Measurements from ENCODE around the gene TNK1. TPM values are rescaled to one million over a fixed set of nuclear protein-coding genes. Genes with fewer than 3 reads are reported as not detected.
"Not testable (repeated sequence)": the region's sequence is repeated elsewhere in the genome, so short reads cannot be mapped to it uniquely, and the experiment has no call there.

Gene TNK1
- total RNA-seq, 1 donor from 2014 or later, result 4.0 TPM

DNA sequence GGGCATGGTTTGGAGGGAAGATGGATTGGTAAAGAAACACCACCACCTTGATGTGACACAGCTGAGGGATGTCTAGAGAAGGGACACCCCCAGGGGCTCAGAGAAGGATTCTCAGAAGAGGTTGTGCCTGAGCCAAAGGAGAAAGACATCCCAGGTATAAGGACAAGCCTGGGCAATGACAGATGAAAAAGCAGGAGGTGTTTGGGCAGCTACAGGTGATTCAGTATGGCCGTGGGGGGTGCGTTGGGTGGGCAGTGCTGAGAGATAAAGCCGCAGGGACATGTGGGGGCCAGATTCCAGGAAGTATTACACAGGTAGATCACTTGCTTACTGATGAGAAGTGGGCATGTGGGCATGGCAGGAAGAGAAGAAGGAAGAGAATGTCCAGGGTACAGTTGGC, 19.0 kb upstream of the TNK1 start:
- Mint-ChIP-seq H3K36me3 (ENCODE audit: low read depth) (no peaks in the 10 kb centered on the region), H3K9me3 (no peaks in the 10 kb centered on the region), H3K27me3 (ENCODE audit: low read depth) (peaks cover 2% of the 10 kb centered on the region), H3K4me3 (ENCODE audit: low read depth) (no peak overlapping the region), H3K27ac (no peak overlapping the region), H3K4me1 (ENCODE audit: low read depth) (peaks cover 1% of the 10 kb centered on the region)
- DNase-seq (ENCODE audit: low spot score), result no peak
- intact Hi-C loops (cut with micrococcal nuclease), result no loop called here

DNA sequence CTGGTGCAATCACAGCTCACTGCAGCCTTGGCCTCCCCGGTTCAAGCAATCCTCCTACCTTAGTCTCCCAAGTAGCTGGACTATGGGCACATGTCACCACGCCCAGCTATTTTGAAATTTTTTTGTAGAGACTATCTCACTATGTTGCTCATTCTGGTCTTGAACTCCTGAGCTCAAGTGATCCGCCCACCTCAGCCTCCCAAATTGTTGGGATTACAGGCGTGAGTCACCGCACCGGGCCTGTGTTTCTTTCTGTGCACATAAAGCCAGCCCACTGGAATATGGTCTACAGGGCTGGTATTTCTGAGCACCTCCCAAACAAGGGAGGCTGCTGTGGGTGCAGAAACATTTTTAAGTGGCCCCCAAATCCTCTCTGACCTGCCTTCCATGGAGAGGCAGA, 17.6 kb upstream of the TNK1 start:
- DNase-seq (ENCODE audit: low spot score), result no peak
- H3K9me3 Mint-ChIP-seq, result no peaks in the 10 kb centered on the region
- H3K36me3 Mint-ChIP-seq (ENCODE audit: low read depth), result no peaks in the 10 kb centered on the region
- no peak overlapping the region for H3K4me3 Mint-ChIP-seq (ENCODE audit: low read depth)
- no peak overlapping the region for H3K27ac Mint-ChIP-seq
- peaks cover 4% of the 10 kb centered on the region for H3K27me3 Mint-ChIP-seq (ENCODE audit: low read depth)
- intact Hi-C loops (cut with micrococcal nuclease), result no loop called here
- H3K4me1 Mint-ChIP-seq (ENCODE audit: low read depth), result peaks cover 1% of the 10 kb centered on the region

DNA sequence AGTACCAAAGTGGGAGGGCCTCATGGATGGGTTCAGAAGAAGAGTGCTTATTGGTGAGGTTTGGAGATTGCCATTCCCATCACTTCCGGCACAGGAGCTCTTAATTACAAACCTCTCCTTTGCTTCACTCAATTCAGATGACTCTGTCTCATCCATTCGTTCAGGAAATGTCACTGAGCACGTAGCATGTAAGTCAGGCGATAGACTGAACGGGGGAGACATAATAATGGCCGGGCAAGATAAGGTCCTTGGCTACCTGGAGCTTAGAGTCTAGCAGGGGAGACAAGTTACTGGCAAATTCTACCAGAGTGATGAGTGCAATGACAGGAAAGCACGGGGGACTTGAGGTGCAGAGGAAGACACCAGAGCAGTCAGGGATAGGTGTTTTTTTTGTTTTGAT, 14.9 kb upstream of the TNK1 start:
- DNase-seq (ENCODE audit: low spot score); H3K4me3 Mint-ChIP-seq (ENCODE audit: low read depth); H3K36me3 Mint-ChIP-seq (ENCODE audit: low read depth); H3K9me3 Mint-ChIP-seq; H3K27me3 Mint-ChIP-seq (ENCODE audit: low read depth); intact Hi-C loops (cut with micrococcal nuclease); H3K4me1 Mint-ChIP-seq (ENCODE audit: low read depth); H3K27ac Mint-ChIP-seq: not testable (repeated sequence)

DNA sequence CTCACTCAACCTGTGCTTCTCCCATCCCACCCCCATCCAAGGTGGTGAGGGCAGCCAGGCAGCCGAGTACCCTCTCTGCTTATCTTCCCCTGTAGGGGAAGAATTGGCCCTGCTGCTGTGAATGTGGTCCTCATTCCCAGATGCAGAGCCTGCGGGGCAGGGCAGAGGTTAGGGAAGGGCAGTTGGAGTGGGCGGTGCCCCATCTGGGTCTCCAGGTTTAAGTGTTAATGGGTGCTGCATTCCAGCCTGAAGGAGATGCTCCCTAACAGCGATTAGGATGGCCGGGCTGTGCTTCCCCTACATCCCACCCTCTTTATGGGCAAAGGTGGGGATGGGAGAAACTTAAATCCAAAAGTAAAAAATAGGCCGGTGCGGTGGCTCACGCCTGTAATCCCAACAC, 13.8 kb upstream of the TNK1 start:
- intact Hi-C loops (cut with micrococcal nuclease), result no loop called here
- H3K4me3 Mint-ChIP-seq (ENCODE audit: low read depth), result no peak overlapping the region
- no peaks in the 10 kb centered on the region for H3K4me1 Mint-ChIP-seq (ENCODE audit: low read depth)
- no peak overlapping the region for H3K27ac Mint-ChIP-seq
- no peaks in the 10 kb centered on the region for H3K36me3 Mint-ChIP-seq (ENCODE audit: low read depth)
- no peaks in the 10 kb centered on the region for H3K9me3 Mint-ChIP-seq
- DNase-seq (ENCODE audit: low spot score), result no peak
- H3K27me3 Mint-ChIP-seq (ENCODE audit: low read depth), result peaks cover 8% of the 10 kb centered on the region

DNA sequence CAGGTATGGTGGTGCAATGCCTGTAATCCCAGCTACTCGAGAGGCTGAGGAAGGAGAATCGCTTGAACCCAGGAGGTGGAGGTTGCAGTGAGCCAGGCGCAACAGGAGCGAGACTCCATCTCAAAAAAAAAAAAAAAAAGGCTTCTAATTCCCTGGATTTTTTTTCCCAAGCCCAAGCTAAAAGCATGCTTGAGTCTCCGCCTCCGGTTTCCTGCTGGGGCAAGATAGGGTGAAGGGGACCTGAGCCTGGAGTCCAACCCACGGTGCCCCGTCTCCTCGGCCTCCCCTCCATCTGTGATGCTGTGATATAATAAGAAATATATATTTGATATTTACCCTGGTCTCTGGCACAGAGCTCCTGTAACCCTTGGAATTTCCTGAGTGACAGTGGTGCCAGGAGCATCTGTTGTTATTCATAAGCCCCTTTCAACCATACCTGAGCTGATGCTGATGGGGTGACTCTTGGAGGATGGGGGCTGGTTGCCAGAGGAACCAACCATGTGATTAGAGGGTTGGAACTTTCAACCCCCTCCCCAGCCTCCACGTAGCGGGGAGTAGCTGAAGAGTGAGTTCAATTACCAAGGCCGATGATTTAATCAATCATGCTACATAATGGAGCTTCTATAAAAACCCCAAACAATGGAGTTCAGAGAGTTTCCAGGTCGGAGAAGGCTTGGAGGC, 12.8 kb upstream of the TNK1 start:
- DNase-seq (ENCODE audit: low spot score), result no peak
- H3K9me3 Mint-ChIP-seq, result no peaks in the 10 kb centered on the region
- no peak overlapping the region for H3K27ac Mint-ChIP-seq
- no peaks in the 10 kb centered on the region for H3K36me3 Mint-ChIP-seq (ENCODE audit: low read depth)
- H3K27me3 Mint-ChIP-seq (ENCODE audit: low read depth), result peaks cover 8% of the 10 kb centered on the region
- intact Hi-C loops (cut with micrococcal nuclease), result no loop called here
- H3K4me3 Mint-ChIP-seq (ENCODE audit: low read depth), result no peak overlapping the region
- H3K4me1 Mint-ChIP-seq (ENCODE audit: low read depth), result no peaks in the 10 kb centered on the region

DNA sequence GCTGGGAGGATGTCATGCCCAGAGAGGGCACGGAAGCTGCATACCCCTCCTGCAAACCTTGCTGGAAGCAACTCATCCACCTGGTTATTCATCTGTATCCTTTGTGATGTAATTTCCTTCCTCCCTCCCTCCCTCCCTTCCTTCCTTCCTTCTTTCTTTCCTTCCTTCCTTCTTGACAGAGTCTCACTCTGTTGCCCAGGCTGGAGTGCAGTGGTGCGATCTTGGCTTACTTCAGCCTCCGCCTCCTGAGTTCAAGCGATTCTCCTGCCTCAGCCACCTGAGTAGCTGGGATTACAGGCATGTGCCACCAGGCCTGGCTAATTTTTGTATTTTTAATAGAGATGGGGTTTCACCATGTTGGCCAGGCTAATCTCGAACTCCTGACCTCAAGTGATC, 12.3 kb upstream of the TNK1 start:
- H3K36me3 Mint-ChIP-seq (ENCODE audit: low read depth); intact Hi-C loops (cut with micrococcal nuclease); H3K4me1 Mint-ChIP-seq (ENCODE audit: low read depth); H3K9me3 Mint-ChIP-seq; H3K27ac Mint-ChIP-seq; H3K4me3 Mint-ChIP-seq (ENCODE audit: low read depth); DNase-seq (ENCODE audit: low spot score); H3K27me3 Mint-ChIP-seq (ENCODE audit: low read depth): not testable (repeated sequence)

DNA sequence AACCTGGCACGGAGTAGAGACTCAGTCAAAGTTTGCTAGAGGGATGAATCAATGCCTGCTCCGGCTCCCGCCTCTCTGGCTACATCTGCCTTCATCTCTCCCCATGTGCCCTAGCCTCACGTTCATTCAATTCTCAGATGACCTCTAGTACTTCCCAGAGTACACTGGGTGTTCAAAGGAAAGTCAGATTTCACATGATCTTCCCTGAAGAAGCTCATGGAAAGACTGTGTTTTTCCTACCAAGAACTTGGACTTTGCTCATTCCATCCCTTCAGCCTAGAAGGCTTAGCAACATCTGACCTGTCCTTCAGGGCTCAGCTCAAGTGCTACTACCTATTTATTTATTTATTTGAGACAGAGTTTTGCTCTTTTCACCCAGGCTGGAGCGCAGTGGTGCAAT, 11.1 kb upstream of the TNK1 start:
- no peak overlapping the region for H3K4me3 Mint-ChIP-seq (ENCODE audit: low read depth)
- peaks cover 8% of the 10 kb centered on the region for H3K27me3 Mint-ChIP-seq (ENCODE audit: low read depth)
- H3K9me3 Mint-ChIP-seq, result no peaks in the 10 kb centered on the region
- no peaks in the 10 kb centered on the region for H3K4me1 Mint-ChIP-seq (ENCODE audit: low read depth)
- intact Hi-C loops (cut with micrococcal nuclease), result no loop called here
- DNase-seq (ENCODE audit: low spot score), result no peak
- H3K36me3 Mint-ChIP-seq (ENCODE audit: low read depth), result no peaks in the 10 kb centered on the region
- no peak overlapping the region for H3K27ac Mint-ChIP-seq

DNA sequence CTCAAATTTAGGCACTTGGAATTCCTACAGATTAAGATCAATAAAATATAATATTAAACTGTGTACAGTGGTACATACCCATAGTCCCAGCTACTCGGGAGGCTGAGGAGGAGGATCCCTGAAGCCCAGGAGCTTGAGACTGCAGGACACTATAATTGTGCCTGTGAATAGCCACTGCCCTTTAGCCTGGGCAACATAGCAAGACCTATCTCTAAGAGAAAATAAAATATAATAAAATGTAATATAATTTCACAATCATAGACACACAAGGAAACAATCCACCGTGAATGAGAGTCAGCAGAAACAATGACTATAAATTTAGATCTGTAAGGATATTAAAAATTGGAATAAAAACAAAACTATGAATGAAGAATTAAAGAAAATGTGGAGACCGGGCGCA, 10.0 kb upstream of the TNK1 start:
- H3K27ac Mint-ChIP-seq, result no peak overlapping the region
- H3K4me1 Mint-ChIP-seq (ENCODE audit: low read depth), result no peaks in the 10 kb centered on the region
- H3K27me3 Mint-ChIP-seq (ENCODE audit: low read depth), result peaks cover 6% of the 10 kb centered on the region
- H3K4me3 Mint-ChIP-seq (ENCODE audit: low read depth), result no peak overlapping the region
- H3K9me3 Mint-ChIP-seq, result no peaks in the 10 kb centered on the region
- intact Hi-C loops (cut with micrococcal nuclease), result no loop called here
- DNase-seq (ENCODE audit: low spot score), result no peak
- no peaks in the 10 kb centered on the region for H3K36me3 Mint-ChIP-seq (ENCODE audit: low read depth)

DNA sequence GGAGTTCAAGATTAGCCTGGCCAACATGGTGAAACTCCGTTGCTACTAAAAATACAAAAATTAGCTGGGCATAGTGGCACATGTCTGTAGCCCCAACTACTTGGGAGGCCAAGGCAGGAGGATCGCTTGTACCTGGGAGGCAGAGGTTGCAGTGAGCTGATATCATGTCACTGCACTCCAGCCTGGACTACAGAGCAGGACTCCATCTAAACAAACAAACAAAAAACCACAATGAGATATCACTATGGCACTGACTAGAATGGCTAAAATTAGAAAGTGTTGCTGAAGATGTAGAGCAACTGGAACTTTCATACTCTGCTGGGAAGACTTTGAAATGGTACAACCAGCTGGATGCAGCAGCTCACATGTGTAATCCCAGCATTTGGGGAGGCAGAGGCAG, 6.5 kb upstream of the TNK1 start:
- no peak overlapping the region for H3K27ac Mint-ChIP-seq
- peaks cover 14% of the 10 kb centered on the region for H3K27me3 Mint-ChIP-seq (ENCODE audit: low read depth)
- H3K4me1 Mint-ChIP-seq (ENCODE audit: low read depth), result no peaks in the 10 kb centered on the region
- intact Hi-C loops (cut with micrococcal nuclease), result no loop called here
- peaks cover 4% of the 10 kb centered on the region for H3K36me3 Mint-ChIP-seq (ENCODE audit: low read depth)
- no peak for DNase-seq (ENCODE audit: low spot score)
- no peak overlapping the region for H3K4me3 Mint-ChIP-seq (ENCODE audit: low read depth)
- H3K9me3 Mint-ChIP-seq, result peaks cover 5% of the 10 kb centered on the region

DNA sequence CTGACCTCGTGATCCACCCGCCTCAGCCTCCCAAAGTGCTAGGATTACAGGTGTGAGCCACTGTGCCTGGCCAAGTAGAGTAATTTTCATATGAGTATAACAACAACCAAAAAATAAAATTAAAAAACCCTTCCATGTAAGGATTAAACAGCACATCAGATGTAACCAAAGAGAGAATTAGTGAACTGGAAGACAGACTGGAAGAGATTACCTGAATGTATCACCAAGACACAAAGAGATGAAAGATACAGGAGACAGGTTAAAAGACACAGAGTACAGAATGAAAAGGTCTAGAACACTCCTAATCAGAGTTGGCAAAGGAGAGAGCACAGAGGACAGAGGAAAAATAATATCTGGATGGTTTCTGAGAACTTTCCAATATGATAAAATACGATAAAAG, 1.8 kb upstream of the TNK1 start:
- Mint-ChIP-seq H3K27ac (no peak overlapping the region), H3K27me3 (ENCODE audit: low read depth) (peaks cover 39% of the 10 kb centered on the region), H3K9me3 (peaks cover 6% of the 10 kb centered on the region), H3K36me3 (ENCODE audit: low read depth) (peaks cover 5% of the 10 kb centered on the region), H3K4me1 (ENCODE audit: low read depth) (no peaks in the 10 kb centered on the region), H3K4me3 (ENCODE audit: low read depth) (no peak overlapping the region)
- intact Hi-C loops (cut with micrococcal nuclease), result no loop called here
- no peak for DNase-seq (ENCODE audit: low spot score)

DNA sequence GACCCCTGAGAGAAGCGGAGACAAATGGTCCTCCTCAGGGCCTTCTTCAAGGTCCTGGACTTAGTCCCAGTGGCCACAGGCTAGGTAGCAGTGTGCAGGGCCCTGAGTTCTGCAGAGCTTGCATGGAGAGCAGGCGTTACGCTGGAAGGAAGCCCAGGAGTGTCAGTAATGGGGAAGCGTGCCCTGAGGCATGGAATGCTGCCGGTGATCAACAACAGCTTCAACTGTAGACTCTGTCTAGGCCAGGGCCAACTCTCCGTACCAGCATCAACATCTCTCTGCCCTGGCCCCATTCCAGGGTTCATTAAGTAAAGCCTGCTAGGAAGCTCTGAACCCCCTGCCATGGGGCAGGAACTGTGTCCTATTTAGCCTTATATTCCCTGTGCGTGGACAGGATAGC, 568 bp upstream of the TNK1 start:
- Mint-ChIP-seq H3K36me3 (ENCODE audit: low read depth) (peaks cover 5% of the 10 kb centered on the region), H3K9me3 (peaks cover 6% of the 10 kb centered on the region), H3K27ac (no peak overlapping the region), H3K27me3 (ENCODE audit: low read depth) (peaks cover 39% of the 10 kb centered on the region), H3K4me1 (ENCODE audit: low read depth) (peaks cover 4% of the 10 kb centered on the region), H3K4me3 (ENCODE audit: low read depth) (no peak overlapping the region)
- intact Hi-C loops (cut with micrococcal nuclease), result no loop called here
- DNase-seq (ENCODE audit: low spot score), result no peak

DNA sequence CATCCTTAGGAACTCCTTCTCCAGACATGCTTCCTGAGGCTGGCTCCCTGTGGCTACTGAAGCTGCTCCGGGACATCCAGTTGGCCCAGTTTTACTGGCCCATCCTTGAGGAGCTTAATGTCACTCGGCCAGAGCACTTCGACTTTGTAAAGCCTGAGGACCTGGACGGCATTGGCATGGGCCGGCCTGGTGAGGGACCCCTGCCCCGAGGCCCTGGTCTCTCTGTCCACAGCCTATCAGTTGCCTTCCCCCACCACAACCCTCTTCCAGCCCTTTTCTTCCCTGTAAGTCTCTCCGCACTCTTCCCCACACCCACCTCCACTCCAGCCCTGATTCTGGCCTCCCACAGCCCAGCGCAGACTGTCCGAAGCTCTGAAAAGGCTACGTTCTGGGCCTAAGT, 2.0 kb downstream of the TNK1 start:
- H3K4me3 Mint-ChIP-seq (ENCODE audit: low read depth), result no peak overlapping the region
- no peak overlapping the region for H3K27ac Mint-ChIP-seq
- H3K9me3 Mint-ChIP-seq, result peaks cover 6% of the 10 kb centered on the region
- peaks cover 4% of the 10 kb centered on the region for H3K4me1 Mint-ChIP-seq (ENCODE audit: low read depth)
- intact Hi-C loops (cut with micrococcal nuclease), result no loop called here
- H3K36me3 Mint-ChIP-seq (ENCODE audit: low read depth), result peaks cover 8% of the 10 kb centered on the region
- no peak for DNase-seq (ENCODE audit: low spot score)
- H3K27me3 Mint-ChIP-seq (ENCODE audit: low read depth), result peaks cover 33% of the 10 kb centered on the region

DNA sequence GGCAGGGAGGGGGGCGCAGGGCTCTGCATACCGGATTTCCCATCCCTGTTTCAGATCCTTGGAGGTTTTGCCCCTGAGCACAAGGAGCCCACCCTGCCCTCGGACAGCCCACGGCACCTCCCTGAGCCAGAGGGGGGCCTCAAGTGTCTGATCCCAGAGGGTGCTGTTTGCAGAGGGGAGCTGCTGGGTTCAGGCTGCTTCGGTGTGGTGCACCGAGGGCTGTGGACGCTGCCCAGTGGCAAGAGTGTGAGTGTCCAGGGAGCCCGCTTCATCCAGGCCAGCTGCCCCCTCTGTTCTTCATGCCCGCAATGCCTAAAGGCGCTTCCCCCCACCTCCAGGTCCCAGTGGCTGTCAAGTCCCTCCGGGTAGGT, 2.5 kb downstream of the TNK1 start:
- Mint-ChIP-seq H3K27me3 (ENCODE audit: low read depth) (peaks cover 33% of the 10 kb centered on the region), H3K4me3 (ENCODE audit: low read depth) (peak overlapping the region; percentile 53), H3K27ac (no peak overlapping the region), H3K36me3 (ENCODE audit: low read depth) (peaks cover 8% of the 10 kb centered on the region), H3K9me3 (peaks cover 6% of the 10 kb centered on the region), H3K4me1 (ENCODE audit: low read depth) (peaks cover 4% of the 10 kb centered on the region)
- DNase-seq (ENCODE audit: low spot score), result no peak
- intact Hi-C loops (cut with micrococcal nuclease), result no loop called here
